Trophoblast cell (in vitro differentiated cells and primary cell): Measurements from ENCODE around the gene JCHAIN.
"Not testable (repeated sequence)": the region's sequence is repeated elsewhere in the genome, so short reads cannot be mapped to it uniquely, and the experiment has no call there.

Source experiments
- DNase-seq, 2 donors: peaks; one replicate each; pipeline ENCODE4 v3.0.0-alpha.2; 2016
- H2AFZ ChIP-seq: 2 replicates; pipeline ENCODE4 v1.6.1; 2013; ENCODE audit warnings: low read length, moderate library complexity, mild to moderate bottlenecking; ENCODE audit not compliant: insufficient read depth, poor library complexity
- H2AK5ac ChIP-seq: 2 replicates; pipeline ENCODE4 v1.6.1; 2013; ENCODE audit warnings: mild to moderate bottlenecking, low read length
- H2BK120ac ChIP-seq: 2 replicates; pipeline ENCODE4 v1.6.1; 2013; ENCODE audit warnings: low read length, mild to moderate bottlenecking, moderate library complexity; ENCODE audit not compliant: insufficient read depth, poor library complexity
- H2BK12ac ChIP-seq: 2 replicates; pipeline ENCODE4 v1.6.1; 2013; ENCODE audit warnings: mild to moderate bottlenecking, low read length, moderate library complexity
- H2BK5ac ChIP-seq: 2 replicates; pipeline ENCODE4 v1.6.1; 2013; ENCODE audit warnings: low read length, low read depth, moderate library complexity, mild to moderate bottlenecking; ENCODE audit not compliant: poor library complexity
- H3K14ac ChIP-seq: 2 replicates; pipeline ENCODE4 v1.6.1; 2013; ENCODE audit warnings: mild to moderate bottlenecking, low read length
- H3K18ac ChIP-seq: 2 replicates; pipeline ENCODE4 v1.6.1; 2013; ENCODE audit warnings: mild to moderate bottlenecking, low read length
- H3K23ac ChIP-seq: 2 replicates; pipeline ENCODE4 v1.6.1; 2013; ENCODE audit warnings: low read length
- H3K27ac ChIP-seq: 2 replicates; pipeline ENCODE4 v1.5.1; 2013; ENCODE audit warnings: low read depth, mild to moderate bottlenecking, inconsistent platforms, low read length, moderate library complexity
- H3K27me3 ChIP-seq: 2 replicates; pipeline ENCODE4 v1.6.1; 2013; ENCODE audit warnings: inconsistent platforms, mild to moderate bottlenecking, low read length, moderate library complexity; ENCODE audit not compliant: insufficient read depth
- H3K36me3 ChIP-seq, 2 experiments: 1 replicate in 1 of 2; 2 replicates in 1 of 2; pipeline ENCODE4 v1.6.1; 2013; ENCODE audit warnings: low read length in 2 of 2, mild to moderate bottlenecking in 2 of 2, moderate library complexity in 1 of 2; ENCODE audit not compliant: insufficient read depth in 2 of 2, control insufficient read depth in 1 of 2
- H3K4ac ChIP-seq: 2 replicates; pipeline ENCODE4 v1.6.1; 2013; ENCODE audit warnings: low read depth, mild to moderate bottlenecking, low read length, moderate library complexity
- H3K4me1 ChIP-seq, 2 experiments: 1 replicate in 1 of 2; 2 replicates in 1 of 2; pipeline ENCODE4 v1.6.1; 2013; ENCODE audit warnings: low read length in 2 of 2, mild to moderate bottlenecking in 2 of 2, moderate library complexity in 1 of 2; ENCODE audit not compliant: insufficient read depth in 2 of 2, control insufficient read depth in 1 of 2
- H3K4me2 ChIP-seq: 2 replicates; pipeline ENCODE4 v1.6.1; 2013; ENCODE audit warnings: inconsistent platforms, mild to moderate bottlenecking, low read length, moderate library complexity
- H3K4me3 ChIP-seq: 2 replicates; pipeline ENCODE4 v1.5.1; 2013; ENCODE audit warnings: mild to moderate bottlenecking, low read depth, low read length, inconsistent platforms
- H3K79me1 ChIP-seq: one replicate; pipeline ENCODE4 v1.6.1; 2013; ENCODE audit warnings: low read length
- H3K79me2 ChIP-seq: 2 replicates; pipeline ENCODE4 v1.6.1; 2013; ENCODE audit warnings: low read length, mild to moderate bottlenecking; ENCODE audit not compliant: control insufficient read depth, insufficient read depth, poor library complexity
- H3K9ac ChIP-seq: 2 replicates; pipeline ENCODE4 v1.6.1; 2013; ENCODE audit warnings: mild to moderate bottlenecking, low read length
- H3K9me3 ChIP-seq: 2 replicates; pipeline ENCODE4 v1.6.1; 2013; ENCODE audit warnings: low read depth, mild to moderate bottlenecking, control low read depth, inconsistent platforms, low read length; ENCODE audit not compliant: insufficient read depth
- H4K12ac ChIP-seq: 2 replicates; pipeline ENCODE4 v1.6.1; 2013; ENCODE audit warnings: low read depth, mild to moderate bottlenecking, low read length, moderate library complexity
- H4K8ac ChIP-seq: 2 replicates; pipeline ENCODE4 v1.6.1; 2013; ENCODE audit warnings: low read depth, mild to moderate bottlenecking, low read length, moderate library complexity
- H4K91ac ChIP-seq: one replicate; pipeline ENCODE4 v1.6.1; 2013; ENCODE audit warnings: low read depth, mild to moderate bottlenecking, low read length, moderate library complexity
- WGBS: extraction: QIAGEN DNeasy Blood & Tissue Kit; methylation state at CpG from one replicate; pipeline ENCODE4 v1.1.7; 2013; ENCODE audit warnings: missing lambda C conversion rate; ENCODE audit not compliant: insufficient read length, insufficient coverage; ENCODE audit errors: extremely low coverage; 5-methylcytosine and 5-hydroxymethylcytosine counted together

The JCHAIN gene

GRCh38 chr4:70700712-70701111 lies 34.4 kb upstream of the JCHAIN start:
- Histone ChIP-seq H4K8ac (no peak overlapping the region), H2BK120ac (no peak overlapping the region), H3K23ac (no peak overlapping the region), H3K4ac (no peak overlapping the region), H4K91ac (no peak overlapping the region), H4K12ac (no peak overlapping the region), H3K9ac (no peak overlapping the region), H3K4me1 (no peaks in the 10 kb centered on the region), H3K27me3 (no peaks in the 10 kb centered on the region), H3K4me3 (no peak overlapping the region), H2BK5ac (no peak overlapping the region), H3K36me3 (no peaks in the 10 kb centered on the region), H3K79me2 (peaks cover 10% of the 10 kb centered on the region), H2AK5ac (no peak overlapping the region), H3K14ac (no peak overlapping the region), H3K18ac (no peak overlapping the region), H2BK12ac (no peak overlapping the region), H3K9me3 (no peaks in the 10 kb centered on the region), H3K27ac (no peak overlapping the region), H2AFZ (no peak overlapping the region), H3K4me2 (no peak overlapping the region), H3K79me1 (peaks cover 14% of the 10 kb centered on the region)
- no CpG with 5 or more reads among the region's 5 CpGs for whole genome bisulfite sequencing
- DNase-seq = no peak

GRCh38 chr4:70698435-70698834 lies 32.1 kb upstream of the JCHAIN start:
- H3K14ac ChIP-seq, H2AK5ac ChIP-seq, H4K8ac ChIP-seq, H3K36me3 ChIP-seq, H4K91ac ChIP-seq, H3K4me2 ChIP-seq, H3K79me1 ChIP-seq, H3K9me3 ChIP-seq, H4K12ac ChIP-seq, H3K9ac ChIP-seq, H3K23ac ChIP-seq, H2BK12ac ChIP-seq, H3K4me1 ChIP-seq, H3K4me3 ChIP-seq, H3K18ac ChIP-seq, H3K27ac ChIP-seq, H2BK120ac ChIP-seq, DNase-seq, H3K27me3 ChIP-seq, H2BK5ac ChIP-seq, H3K79me2 ChIP-seq, H2AFZ ChIP-seq, H3K4ac ChIP-seq: not testable (repeated sequence)
- no CpG with 5 or more reads among the region's 8 CpGs for WGBS

- not testable (repeated sequence) for H2BK5ac ChIP-seq, H3K9ac ChIP-seq, H2BK120ac ChIP-seq, H2AK5ac ChIP-seq, H3K27me3 ChIP-seq, H3K36me3 ChIP-seq, H3K9me3 ChIP-seq, H2AFZ ChIP-seq, H3K27ac ChIP-seq, H3K18ac ChIP-seq, H3K4me1 ChIP-seq, H4K8ac ChIP-seq, H3K23ac ChIP-seq, H3K4me3 ChIP-seq, H3K4me2 ChIP-seq, H3K79me1 ChIP-seq, H4K91ac ChIP-seq, H4K12ac ChIP-seq, H3K79me2 ChIP-seq, H3K4ac ChIP-seq, DNase-seq, H3K14ac ChIP-seq, H2BK12ac ChIP-seq
- no CpG with 5 or more reads among the region's 7 CpGs for WGBS
Measured at GRCh38 chr4:70694633-70695032, 28.3 kb upstream of the JCHAIN start.

- H3K4me1 ChIP-seq = peaks cover 5 to 6% of the 10 kb centered on the region in 2 experiments
- no peak overlapping the region for H2AK5ac ChIP-seq
- no peak overlapping the region for H4K8ac ChIP-seq
- no peaks in the 10 kb centered on the region for H3K27me3 ChIP-seq
- DNase-seq = no peak
- H2BK120ac ChIP-seq = no peak overlapping the region
- H3K4ac ChIP-seq = no peak overlapping the region
- no peak overlapping the region for H3K4me3 ChIP-seq
- peaks cover 10% of the 10 kb centered on the region for H3K79me2 ChIP-seq
- H4K91ac ChIP-seq = no peak overlapping the region
- no peak overlapping the region for H4K12ac ChIP-seq
- no CpG with 5 or more reads among the region's 1 CpG for WGBS
- no peak overlapping the region for H3K27ac ChIP-seq
- no peak overlapping the region for H2AFZ ChIP-seq
- no peak overlapping the region for H2BK5ac ChIP-seq
- H3K4me2 ChIP-seq = no peak overlapping the region
- H3K14ac ChIP-seq = no peak overlapping the region
- no peak overlapping the region for H3K18ac ChIP-seq
- H3K36me3 ChIP-seq = peaks cover 2 to 5% of the 10 kb centered on the region in 2 experiments
- H3K79me1 ChIP-seq = peaks cover 8% of the 10 kb centered on the region
- H3K23ac ChIP-seq = no peak overlapping the region
- H2BK12ac ChIP-seq = no peak overlapping the region
- H3K9me3 ChIP-seq = no peaks in the 10 kb centered on the region
- no peak overlapping the region for H3K9ac ChIP-seq
Measured at GRCh38 chr4:70691661-70692060, 25.4 kb upstream of the JCHAIN start.
